ENCODE data around the gene TMEM178B.

The TMEM178B gene

DNA sequence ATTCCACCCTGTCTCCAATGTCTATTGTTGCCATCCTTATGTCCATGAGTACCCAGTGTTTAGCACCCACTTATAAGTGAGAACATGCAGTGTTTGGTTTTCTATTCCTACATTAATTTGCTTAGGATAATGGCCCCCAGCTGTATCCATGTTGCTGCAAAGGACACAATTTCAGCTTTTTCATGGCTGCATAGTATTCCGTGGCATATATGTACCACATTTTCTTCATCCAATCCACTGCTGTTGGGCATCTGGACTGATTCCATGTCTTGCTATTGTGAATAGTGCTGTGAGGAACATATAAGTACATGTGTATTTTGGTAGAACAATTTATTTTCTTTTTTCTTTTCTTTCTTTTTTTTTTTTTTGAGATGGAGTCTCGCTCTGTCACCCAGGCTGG is 68.2 kb downstream of the TMEM178B start:
- no peak overlapping the region for H3K4me3 Mint-ChIP-seq
- no peaks in the 10 kb centered on the region for H3K36me3 Mint-ChIP-seq (ENCODE audit: low read depth)
- H3K9me3 Mint-ChIP-seq, result peaks cover 6% of the 10 kb centered on the region
- H3K27ac Mint-ChIP-seq, result no peak overlapping the region
- TF ChIP-seq, protein P1, sequence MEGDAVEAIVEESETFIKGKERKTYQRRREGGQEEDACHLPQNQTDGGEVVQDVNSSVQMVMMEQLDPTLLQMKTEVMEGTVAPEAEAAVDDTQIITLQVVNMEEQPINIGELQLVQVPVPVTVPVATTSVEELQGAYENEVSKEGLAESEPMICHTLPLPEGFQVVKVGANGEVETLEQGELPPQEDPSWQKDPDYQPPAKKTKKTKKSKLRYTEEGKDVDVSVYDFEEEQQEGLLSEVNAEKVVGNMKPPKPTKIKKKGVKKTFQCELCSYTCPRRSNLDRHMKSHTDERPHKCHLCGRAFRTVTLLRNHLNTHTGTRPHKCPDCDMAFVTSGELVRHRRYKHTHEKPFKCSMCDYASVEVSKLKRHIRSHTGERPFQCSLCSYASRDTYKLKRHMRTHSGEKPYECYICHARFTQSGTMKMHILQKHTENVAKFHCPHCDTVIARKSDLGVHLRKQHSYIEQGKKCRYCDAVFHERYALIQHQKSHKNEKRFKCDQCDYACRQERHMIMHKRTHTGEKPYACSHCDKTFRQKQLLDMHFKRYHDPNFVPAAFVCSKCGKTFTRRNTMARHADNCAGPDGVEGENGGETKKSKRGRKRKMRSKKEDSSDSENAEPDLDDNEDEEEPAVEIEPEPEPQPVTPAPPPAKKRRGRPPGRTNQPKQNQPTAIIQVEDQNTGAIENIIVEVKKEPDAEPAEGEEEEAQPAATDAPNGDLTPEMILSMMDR (IDR thresholded peaks at IDR 0.05; ENCODE audit: unreplicated experiment in 3 of 3), result no peak
- H3K4me1 Mint-ChIP-seq, result no peaks in the 10 kb centered on the region
- H3K27me3 Mint-ChIP-seq (ENCODE audit: low read depth), result no peaks in the 10 kb centered on the region

DNA sequence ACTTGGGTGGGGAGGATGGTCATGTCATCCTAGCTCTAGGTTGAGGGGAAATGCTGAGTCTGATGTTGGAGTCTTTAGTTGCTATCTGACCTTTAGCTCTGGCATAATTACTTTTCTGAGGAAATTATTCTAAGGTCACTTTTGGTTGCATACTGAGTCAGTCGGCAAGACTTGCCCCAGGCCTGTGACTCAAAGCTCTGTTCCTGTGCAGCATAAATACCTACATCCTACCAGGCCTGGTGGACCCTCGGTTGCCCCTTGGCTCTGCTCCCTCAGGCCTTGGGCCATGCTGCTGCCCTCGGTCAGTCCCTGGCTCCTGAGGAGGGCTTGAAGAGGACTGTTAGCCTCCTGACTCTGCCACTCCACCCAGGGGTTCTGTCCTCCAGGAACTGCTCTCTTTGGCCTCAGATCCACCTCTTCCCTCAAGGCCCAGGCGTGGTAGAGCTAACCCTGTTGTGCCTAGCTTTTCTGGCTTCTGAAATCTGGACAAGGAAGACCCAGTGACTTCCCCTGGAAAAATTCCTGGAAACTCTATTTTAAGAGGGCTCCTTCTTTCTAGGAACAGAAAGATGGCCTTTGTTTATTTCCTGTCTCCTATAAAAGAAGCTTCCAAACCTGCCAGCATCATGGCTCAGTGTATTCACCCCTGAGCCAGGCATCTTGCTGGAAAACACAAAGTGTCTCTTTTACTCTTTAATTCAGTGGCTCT is 71.2 kb downstream of the TMEM178B start:
- no peak overlapping the region for H3K27ac Mint-ChIP-seq
- no peak overlapping the region for H3K4me3 Mint-ChIP-seq
- H3K36me3 Mint-ChIP-seq (ENCODE audit: low read depth), result no peaks in the 10 kb centered on the region
- H3K9me3 Mint-ChIP-seq, result peaks cover 6% of the 10 kb centered on the region
- H3K4me1 Mint-ChIP-seq, result no peaks in the 10 kb centered on the region
- no peaks in the 10 kb centered on the region for H3K27me3 Mint-ChIP-seq (ENCODE audit: low read depth)
- TF ChIP-seq, protein P1 (IDR thresholded peaks at IDR 0.05; ENCODE audit: unreplicated experiment in 3 of 3), result no peak

DNA sequence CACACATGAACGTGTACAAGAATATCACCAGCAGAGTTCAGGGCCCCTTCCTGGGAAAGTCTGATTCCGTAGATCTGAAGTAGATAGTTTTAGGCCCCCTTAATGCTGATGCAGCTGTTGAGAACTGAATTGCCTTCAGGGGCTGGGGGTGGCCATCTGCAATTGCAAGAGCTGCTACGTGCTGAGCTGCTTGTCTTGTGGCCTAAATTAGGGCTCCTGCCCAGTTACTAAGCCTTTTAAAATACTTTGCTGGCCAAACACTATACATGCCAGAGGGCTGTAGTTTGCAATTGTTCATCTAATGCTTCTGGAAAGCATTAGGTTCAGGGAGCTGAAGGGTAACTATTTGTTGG is 71.7 kb downstream of the TMEM178B start:
- no peak overlapping the region for H3K4me3 Mint-ChIP-seq
- H3K36me3 Mint-ChIP-seq (ENCODE audit: low read depth), result no peaks in the 10 kb centered on the region
- H3K27ac Mint-ChIP-seq, result no peak overlapping the region
- no peaks in the 10 kb centered on the region for H3K4me1 Mint-ChIP-seq
- H3K27me3 Mint-ChIP-seq (ENCODE audit: low read depth), result no peaks in the 10 kb centered on the region
- TF ChIP-seq, protein P1 (IDR thresholded peaks at IDR 0.05; ENCODE audit: unreplicated experiment in 3 of 3), result no peak
- peaks cover 6% of the 10 kb centered on the region for H3K9me3 Mint-ChIP-seq

- Mint-ChIP-seq H3K36me3 (ENCODE audit: low read depth) (no peaks in the 10 kb centered on the region), H3K27me3 (ENCODE audit: low read depth) (no peaks in the 10 kb centered on the region), H3K4me1 (no peaks in the 10 kb centered on the region), H3K27ac (no peak overlapping the region), H3K4me3 (no peak overlapping the region), H3K9me3 (peaks cover 6% of the 10 kb centered on the region)
- TF ChIP-seq, protein P1 (IDR thresholded peaks at IDR 0.05; ENCODE audit: unreplicated experiment in 3 of 3), result no peak
These were observed 73.6 kb downstream of the TMEM178B start for GRCh38 chr7:141147482-141147881.

GRCh38 chr7:141150465-141150864 is 76.6 kb downstream of the TMEM178B start:
- peaks cover 3% of the 10 kb centered on the region for H3K27me3 Mint-ChIP-seq (ENCODE audit: low read depth)
- H3K4me3 Mint-ChIP-seq, result no peak overlapping the region
- H3K4me1 Mint-ChIP-seq, result no peaks in the 10 kb centered on the region
- H3K9me3 Mint-ChIP-seq, result no peaks in the 10 kb centered on the region
- no peaks in the 10 kb centered on the region for H3K36me3 Mint-ChIP-seq (ENCODE audit: low read depth)
- TF ChIP-seq, protein P1 (IDR thresholded peaks at IDR 0.05; ENCODE audit: unreplicated experiment in 3 of 3), result no peak
- no peak overlapping the region for H3K27ac Mint-ChIP-seq

DNA sequence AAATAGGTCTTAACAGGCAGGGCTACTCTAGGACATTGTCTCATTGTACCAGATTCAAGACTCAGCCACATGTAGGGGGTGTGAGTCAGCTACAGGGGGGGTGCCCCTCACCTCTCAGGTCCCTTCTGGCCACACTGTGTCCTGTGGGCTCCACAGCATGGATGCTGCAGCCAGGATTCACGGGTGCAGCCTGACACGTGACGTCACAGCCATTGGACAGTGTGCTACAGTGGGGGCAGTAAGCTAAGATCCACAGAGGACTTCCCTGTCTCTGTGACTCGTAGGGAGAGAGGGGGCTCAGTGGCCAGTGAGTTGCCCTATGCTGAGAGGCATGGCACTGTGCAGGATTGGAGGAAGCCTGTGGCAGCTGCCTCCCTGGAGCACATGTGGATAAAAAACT is 77.9 kb downstream of the TMEM178B start:
- Mint-ChIP-seq H3K36me3 (ENCODE audit: low read depth) (no peaks in the 10 kb centered on the region), H3K4me3 (no peak overlapping the region), H3K27me3 (ENCODE audit: low read depth) (peaks cover 3% of the 10 kb centered on the region), H3K9me3 (no peaks in the 10 kb centered on the region), H3K4me1 (no peaks in the 10 kb centered on the region), H3K27ac (no peak overlapping the region)
- TF ChIP-seq, protein P1 (IDR thresholded peaks at IDR 0.05; ENCODE audit: unreplicated experiment in 3 of 3), result no peak
